ENCODE results near the gene ZNF189.

The ZNF189 gene

DNA sequence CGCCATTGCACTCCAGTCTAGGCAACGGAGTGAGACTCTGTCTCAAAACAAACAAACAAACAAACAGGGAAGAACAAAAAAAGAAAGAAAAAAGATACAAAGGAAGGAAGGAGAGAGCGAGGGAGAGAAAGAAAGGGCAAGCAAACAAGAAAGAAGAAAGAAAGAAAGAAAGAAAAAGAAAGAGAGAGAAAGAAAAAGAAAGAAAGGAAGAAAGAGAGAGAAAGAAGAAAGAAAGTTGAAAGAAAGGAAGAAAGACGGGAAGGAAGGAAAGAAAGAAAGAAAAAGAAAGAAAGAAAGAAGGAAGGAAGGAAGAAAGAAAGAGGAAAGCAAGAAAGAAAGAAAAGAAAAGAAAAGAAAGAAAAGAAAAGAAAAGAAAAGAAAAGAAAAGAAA lies 50.0 kb downstream of the ZNF189 start:
- peak overlapping the region; percentile 20 for H3K27ac Mint-ChIP-seq
- peaks cover 14% of the 10 kb centered on the region for H3K4me1 Mint-ChIP-seq
- H3K9me3 Mint-ChIP-seq, result no peaks in the 10 kb centered on the region
- H3K4me3 Mint-ChIP-seq, result peak overlapping the region; percentile 62
- H3K36me3 Mint-ChIP-seq, result no peaks in the 10 kb centered on the region
- ATAC-seq (no peak), DNase-seq (ENCODE audit: low spot score in 2 of 2) (no peak)

DNA sequence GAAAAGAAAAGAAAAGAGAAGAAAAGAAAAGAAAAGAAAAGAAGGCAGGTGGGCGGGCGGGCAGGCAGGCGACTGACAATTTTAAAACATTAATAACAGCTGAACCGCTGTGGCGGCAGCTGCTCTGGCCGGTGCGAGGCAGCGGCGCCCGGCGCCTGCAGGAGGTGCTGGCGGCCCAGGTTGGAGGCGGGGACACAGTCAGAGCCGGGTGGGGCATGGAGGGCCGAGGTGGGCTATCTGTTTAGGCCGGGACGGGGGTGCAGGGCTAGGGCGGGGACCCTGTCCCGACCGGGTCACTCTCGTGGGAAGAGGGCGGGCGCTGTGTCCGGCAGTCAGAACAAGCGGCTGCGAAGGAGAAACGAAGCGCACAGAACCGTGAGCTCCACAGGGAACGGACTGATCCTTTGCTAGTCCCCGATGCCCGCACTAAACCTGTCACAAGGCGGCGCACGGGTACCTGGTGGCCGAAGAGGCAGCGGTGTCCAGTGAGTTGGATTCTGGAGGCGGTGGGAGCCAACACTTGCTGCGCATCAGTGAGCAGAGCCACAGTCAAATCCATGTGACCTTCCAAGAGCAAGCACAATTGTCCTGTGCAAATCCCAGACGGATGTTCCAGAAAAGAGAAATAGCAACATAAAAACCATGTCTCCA lies 50.5 kb downstream of the ZNF189 start:
- Mint-ChIP-seq H3K27ac (peak overlapping the region; percentile 20), H3K36me3 (no peaks in the 10 kb centered on the region), H3K9me3 (no peaks in the 10 kb centered on the region), H3K4me1 (peaks cover 14% of the 10 kb centered on the region), H3K4me3 (peak overlapping the region; percentile 62)
- peak; percentile 97 for ATAC-seq
- peak; percentile 39 to 69 for DNase-seq (ENCODE audit: low spot score in 2 of 2)

DNA sequence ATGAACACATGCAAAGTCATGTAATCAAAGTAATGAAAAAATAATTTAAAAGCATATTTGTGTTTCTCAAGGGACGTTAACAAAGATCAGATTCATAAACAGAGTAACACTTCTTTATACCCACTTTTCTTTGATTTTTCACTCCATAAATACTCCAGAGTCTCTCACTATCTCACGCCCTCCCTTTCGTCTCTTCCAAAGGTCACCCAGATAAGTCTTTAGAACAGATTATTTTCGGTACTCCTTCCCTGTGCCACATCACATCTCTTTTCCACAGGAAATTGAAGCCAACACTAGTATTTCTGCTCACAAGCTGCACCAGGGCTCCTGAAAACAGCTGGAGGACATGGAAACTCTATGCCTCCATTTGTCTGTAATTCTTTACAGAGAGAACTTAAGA lies 52.3 kb downstream of the ZNF189 start:
- Mint-ChIP-seq H3K4me1 (peaks cover 14% of the 10 kb centered on the region), H3K36me3 (no peaks in the 10 kb centered on the region), H3K4me3 (no peak overlapping the region), H3K27ac (no peak overlapping the region), H3K9me3 (no peaks in the 10 kb centered on the region)
- ATAC-seq (no peak), DNase-seq (ENCODE audit: low spot score in 2 of 2) (no peak)

DNA sequence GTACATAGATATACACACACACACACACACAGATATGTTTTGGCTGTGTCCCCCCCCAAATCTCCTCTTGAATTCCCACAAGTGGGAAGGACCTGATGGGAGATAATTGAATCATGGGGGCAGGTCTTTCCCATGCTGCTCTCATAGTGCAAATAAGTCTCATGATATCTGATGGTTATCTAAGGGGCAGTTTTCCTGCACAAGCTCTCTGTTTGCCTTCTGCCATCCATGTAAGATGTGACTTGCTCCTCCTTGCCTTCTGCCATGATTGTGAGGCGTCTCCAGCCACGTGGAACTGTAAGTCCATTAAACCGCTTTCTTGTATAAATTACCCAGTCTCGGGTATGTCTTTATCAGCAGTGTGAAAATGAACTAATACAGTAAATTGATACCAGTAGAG lies 52.8 kb downstream of the ZNF189 start:
- no peak overlapping the region for H3K4me3 Mint-ChIP-seq
- no peak for DNase-seq (ENCODE audit: low spot score in 2 of 2)
- H3K36me3 Mint-ChIP-seq, result no peaks in the 10 kb centered on the region
- H3K4me1 Mint-ChIP-seq, result peaks cover 14% of the 10 kb centered on the region
- H3K27ac Mint-ChIP-seq, result no peak overlapping the region
- no peaks in the 10 kb centered on the region for H3K9me3 Mint-ChIP-seq
- no peak for ATAC-seq

DNA sequence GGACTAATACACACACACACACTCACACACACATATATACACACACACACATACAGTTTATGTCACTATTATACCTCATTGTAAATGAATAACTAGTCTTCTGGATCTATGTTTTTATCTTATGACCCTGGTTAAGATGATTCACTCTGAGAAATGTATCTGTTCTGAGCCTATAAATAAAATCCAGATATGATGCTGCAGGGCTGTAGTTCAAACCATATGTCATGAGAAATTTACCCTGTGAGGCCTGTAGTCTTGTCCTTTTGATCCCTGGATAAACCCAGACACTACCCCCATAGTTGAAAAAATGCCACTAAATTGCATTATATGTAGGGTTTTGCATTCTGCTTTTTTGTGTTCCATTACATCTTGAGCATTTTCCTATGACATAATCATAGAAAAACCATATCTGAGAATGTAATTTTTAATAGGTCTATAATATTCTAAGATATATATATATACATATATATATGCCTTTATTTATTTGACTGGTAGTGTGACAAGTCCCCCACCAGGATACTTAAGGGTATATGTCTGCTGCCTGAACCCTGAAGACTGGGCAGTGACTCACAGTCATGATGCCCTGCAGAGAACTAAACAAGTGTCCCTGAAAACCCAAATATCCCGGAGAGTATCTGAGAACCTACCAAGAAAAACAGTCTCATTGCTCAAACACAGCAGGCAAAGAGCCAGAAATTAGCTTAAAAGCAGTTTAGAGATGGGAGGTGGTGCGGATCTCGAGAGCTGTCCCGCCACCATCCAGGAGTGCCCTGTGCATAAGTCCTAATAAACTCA lies 55.3 kb downstream of the ZNF189 start:
- Mint-ChIP-seq H3K36me3 (no peaks in the 10 kb centered on the region), H3K27ac (no peak overlapping the region), H3K4me1 (peaks cover 7% of the 10 kb centered on the region), H3K4me3 (no peak overlapping the region), H3K9me3 (no peaks in the 10 kb centered on the region)
- no peak for ATAC-seq
- no peak for DNase-seq (ENCODE audit: low spot score in 2 of 2)

DNA sequence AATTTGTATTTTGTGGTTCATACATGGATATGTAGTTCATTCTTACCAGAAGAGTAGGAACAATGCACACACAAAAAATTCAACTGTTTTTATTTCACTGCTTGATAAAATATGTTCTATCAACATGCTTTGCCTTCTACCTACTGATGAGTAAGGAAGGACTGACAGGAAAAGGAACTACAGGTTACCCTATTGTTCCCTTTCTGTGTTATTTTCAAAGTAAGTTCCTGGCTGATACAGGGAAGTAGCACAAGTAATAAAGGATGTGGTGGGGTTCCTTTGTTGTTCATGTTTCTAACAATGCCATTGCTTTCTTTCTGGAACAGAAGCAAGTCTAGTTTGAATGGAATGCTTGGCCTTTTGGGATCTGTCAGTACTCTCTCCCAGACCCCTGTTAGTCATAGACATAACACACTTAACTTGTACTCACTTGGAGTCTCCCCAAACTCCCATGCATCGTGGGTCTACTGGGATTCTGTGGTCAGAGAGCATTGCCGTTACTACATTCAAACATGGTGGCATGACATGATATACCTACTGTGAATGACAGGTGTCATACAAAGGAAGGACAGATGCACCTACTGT lies 57.1 kb downstream of the ZNF189 start:
- Mint-ChIP-seq H3K4me1 (no peaks in the 10 kb centered on the region), H3K4me3 (no peak overlapping the region), H3K9me3 (no peaks in the 10 kb centered on the region), H3K36me3 (no peaks in the 10 kb centered on the region), H3K27ac (no peak overlapping the region)
- no peak for DNase-seq (ENCODE audit: low spot score in 2 of 2)
- ATAC-seq, result no peak

DNA sequence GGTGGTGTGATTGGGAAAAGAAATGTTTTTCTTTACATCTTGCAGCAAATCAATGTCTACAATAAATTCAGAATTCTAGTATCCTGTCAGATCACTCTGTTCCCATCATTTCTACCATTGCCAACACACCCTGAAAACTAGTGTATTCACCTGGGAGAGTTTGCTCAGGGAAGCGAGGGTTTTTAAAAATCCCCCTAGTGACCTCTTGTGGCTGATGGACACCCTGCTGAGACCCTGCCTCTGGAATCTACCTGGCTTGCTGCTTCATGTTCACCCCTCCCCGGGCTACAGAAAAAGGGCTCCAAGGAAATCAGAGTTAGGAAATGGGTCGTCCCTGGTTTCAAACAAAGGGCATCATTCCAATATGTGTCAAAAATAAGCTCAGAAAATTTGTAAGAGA lies 58.4 kb downstream of the ZNF189 start:
- no peak for DNase-seq (ENCODE audit: low spot score in 2 of 2)
- Mint-ChIP-seq H3K4me1 (no peaks in the 10 kb centered on the region), H3K4me3 (no peak overlapping the region), H3K36me3 (no peaks in the 10 kb centered on the region), H3K9me3 (no peaks in the 10 kb centered on the region), H3K27ac (no peak overlapping the region)
- ATAC-seq, result no peak

DNA sequence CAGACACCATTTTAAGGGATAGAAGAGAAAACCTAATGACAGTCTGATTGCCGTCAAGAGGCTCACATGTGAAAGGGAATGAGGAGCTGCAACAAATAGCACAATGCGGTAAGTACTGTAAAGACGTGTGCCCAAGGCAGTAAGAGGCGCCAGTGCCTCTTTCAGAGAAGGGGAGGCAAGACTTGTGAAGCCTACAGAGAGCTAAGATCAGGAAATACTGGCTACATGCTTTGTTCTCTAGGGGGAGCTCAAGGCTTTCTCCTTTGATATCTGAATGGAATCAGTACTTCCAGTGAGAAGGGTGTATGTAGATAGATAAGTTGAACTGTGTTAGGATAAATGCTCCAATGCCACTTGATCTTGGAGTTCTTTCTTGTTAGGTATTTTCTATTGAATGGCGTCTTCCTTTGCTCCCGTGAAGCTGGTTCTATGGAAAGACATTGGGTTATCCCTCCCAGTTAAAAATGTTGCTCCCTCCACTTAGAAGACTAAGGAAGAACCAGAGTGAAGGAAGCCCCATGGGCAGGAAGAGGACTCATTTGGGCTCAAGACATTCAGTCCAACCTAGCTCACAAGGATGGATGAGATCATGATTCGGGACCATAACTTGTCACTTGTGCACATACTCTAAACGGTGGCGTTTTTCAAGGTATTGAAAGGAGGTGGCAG lies 60.4 kb downstream of the ZNF189 start:
- Mint-ChIP-seq H3K4me3 (no peak overlapping the region), H3K27ac (peak overlapping the region; percentile 77), H3K36me3 (no peaks in the 10 kb centered on the region), H3K9me3 (no peaks in the 10 kb centered on the region), H3K4me1 (no peaks in the 10 kb centered on the region)
- ATAC-seq (peak; percentile 80), DNase-seq (ENCODE audit: low spot score in 2 of 2) (no peak)
